GM21423 (cell line): Measurements from ENCODE around the gene FN3KRP.

Experiments
- ATAC-seq: cut with Tn5 transposase; IDR thresholded peaks from one replicate; pipeline ENCODE4 v1.9.1; 2021; ENCODE audit warnings: mild to moderate bottlenecking, moderate library complexity; ENCODE audit not compliant: unreplicated experiment

The FN3KRP gene, protein sequence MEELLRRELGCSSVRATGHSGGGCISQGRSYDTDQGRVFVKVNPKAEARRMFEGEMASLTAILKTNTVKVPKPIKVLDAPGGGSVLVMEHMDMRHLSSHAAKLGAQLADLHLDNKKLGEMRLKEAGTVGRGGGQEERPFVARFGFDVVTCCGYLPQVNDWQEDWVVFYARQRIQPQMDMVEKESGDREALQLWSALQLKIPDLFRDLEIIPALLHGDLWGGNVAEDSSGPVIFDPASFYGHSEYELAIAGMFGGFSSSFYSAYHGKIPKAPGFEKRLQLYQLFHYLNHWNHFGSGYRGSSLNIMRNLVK

DNA sequence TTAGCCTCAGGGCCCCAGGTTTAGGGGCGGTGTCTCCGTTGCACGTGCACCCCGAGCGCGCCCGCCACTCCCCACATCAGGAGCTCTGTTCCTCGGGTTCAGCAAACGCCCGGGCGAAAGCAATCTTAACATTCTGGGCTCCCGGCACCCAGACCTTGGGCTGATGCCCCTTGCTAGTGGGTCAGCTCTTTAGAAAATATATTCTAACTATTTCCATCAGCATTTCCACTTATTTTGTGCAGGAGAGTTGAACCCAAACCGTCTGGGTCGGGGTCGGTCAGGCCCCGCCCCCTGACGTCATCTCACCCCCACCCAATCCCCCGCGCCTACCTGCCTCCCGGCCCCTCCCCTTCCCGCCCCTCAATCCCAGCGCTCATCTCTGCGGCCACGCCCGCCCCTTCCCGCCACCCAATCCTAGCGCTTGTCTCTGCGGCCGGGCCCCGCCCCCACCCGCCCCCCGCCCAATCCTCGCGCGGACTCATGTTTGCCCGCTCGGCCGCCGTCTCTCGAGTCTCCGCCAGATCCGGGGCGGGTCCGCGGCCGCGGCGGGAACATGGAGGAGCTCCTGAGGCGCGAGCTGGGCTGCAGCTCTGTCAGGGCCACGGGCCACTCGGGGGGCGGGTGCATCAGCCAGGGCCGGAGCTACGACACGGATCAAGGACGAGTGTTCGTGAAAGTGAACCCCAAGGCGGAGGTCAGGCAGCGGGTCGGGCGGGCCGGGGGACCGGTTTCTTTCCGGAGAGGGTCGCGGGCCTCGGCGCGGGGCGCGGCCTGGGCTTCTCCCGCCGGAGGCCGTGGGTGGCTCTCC is at the start of gene FN3KRP:
Gene FN3KRP (plus strand): TSS at position 504 of the 808 bp plus-strand sequence. CDS start 50 bp downstream, at position 554.
- ATAC-seq = peak; percentile 81

- ATAC-seq = no peak
Measured at GRCh38 chr17:82666931-82667667, 49.4 kb upstream of the FN3KRP start.

- no peak for ATAC-seq
Measured at GRCh38 chr17:82667668-82668000, 48.9 kb upstream of the FN3KRP start.

DNA sequence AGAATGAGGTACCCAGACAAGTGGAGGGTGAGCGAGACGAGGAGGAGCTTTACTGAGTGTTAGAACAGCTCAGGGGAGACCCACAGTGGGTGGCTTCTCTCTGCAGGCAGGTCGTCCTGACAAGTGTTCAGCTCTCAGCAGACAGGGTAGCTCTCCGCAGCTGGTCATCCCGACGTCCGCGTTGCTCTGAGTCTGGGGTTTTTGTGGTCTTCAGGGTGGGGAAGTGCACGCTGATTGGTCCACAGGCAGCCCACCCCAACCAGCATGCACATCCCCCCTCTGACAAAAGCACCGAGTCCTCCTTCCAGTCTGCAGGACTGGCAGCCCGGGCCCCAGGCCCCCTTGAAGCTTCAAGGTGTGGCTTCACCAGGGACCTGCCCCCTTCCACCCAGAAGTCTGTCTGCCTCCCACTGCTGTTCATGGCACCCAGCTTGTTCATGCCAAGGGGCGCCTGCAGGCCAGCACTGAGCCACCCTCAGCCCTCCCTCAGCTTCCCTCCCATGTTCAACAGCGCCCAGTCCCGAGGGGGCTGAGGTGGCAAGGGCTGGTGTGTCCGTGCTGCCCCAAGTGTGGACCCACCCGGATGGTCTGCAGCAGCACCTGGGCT is 48.4 kb upstream of the FN3KRP start:
- no peak for ATAC-seq

GRCh38 chr17:82668631-82669099 is 47.8 kb upstream of the FN3KRP start:
- peak; percentile 65 for ATAC-seq

DNA sequence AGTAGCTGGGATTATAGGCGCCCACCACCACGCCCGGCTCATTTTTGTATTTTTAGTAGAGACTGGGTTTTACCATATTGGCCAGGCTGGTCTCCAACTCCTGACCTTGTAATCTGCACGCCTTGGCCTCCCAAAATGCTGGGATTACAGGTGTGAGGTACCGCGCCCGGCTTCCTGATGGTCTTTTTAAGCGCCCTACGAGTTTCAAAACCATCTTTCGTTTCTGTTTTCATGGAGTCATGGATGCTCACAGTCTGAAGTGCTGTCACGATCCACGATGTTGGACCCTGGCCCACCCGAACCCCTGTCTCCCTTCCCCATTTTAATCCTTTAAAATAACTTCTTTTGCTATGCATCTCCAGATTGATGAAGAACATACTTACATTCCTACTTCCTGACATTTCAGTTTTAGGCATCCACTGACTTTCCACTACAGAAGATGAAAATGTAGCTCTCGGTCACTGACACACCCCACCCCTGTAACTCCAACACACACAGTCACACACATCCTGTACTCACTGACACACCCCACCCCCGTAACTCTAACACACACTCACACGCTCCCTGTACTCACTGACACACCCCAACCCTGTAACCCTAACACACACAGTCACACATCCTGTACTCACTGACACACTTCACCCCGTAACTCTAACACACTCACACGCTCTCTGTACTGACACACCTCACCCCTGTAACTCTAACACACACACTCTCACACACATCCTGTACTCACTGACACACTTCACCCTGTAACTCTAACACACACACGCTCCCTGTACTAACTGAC is 45.6 kb upstream of the FN3KRP start:
- ATAC-seq = no peak

DNA sequence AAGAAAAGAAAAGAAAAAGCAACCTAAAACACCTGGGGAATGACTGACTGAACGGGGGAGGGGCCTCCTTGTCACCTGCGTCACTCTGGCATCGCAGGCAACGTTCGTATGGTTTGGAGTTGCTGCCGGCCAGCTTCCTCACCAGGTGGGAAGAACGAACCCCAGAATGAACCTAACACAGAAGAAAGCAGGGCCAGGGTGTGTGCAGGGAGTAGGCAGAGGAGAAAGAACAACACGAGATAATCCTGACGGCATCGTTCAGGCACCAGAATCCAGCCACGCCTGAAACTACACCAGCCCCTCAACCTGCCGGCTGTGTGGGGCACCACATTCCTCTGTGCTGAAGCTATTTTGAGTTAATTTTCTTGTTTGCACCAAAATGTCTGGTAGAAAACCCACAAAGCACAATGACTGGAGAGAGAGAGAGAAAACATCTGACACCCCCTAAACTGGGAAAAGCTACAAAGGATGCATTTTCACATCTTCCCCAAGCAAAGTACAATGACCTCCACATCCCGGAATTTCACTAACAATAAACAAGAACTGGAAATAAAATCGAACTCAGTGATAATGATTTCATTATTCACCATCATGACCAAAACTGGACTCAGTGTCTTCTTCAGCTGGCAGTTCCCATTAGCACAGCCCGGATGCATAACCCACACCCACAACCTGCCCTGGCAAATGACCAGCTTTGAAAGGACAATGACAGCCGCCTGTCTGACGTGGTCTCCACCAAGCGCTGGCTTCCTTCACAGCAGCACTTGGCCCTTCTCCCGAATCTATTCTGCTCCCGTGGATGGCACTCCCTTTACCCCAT is 41.6 kb upstream of the FN3KRP start:
- ATAC-seq = no peak

DNA sequence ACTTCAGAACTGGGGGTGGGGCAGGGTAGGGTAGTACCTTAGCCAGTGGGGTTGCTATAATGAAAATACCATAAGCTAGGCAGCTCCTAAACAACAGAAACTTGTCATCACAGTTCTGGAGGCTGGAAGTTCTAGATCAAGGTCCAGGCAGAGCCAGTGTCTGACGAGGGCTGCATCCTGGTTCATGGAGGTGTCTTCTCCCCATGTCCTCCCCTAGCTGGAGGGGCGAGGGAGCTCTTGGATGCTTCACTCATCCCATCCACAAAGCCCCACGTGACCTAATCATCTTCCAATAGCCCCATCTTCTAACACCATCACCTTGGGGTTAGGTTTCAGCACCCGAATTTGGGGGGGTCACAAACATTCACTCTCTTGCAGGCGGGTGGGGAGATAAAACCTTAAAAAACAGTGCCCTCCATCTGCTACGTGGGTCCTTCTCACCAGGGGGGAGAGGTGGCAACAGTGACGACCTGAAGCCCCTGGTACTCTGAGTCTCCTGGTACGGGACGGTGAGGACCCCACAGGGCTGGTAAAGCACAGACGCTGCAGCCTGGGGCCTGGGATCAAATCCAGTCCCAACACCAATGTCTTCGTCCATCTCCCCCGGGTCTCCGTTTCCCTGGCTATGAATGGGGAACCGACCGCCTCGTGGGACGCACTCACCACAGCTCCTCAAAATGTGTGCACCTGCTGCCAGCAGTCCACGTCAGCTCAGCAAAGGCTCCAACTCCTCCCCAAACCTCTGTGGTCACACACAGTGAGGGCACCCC is 40.8 kb upstream of the FN3KRP start:
- ATAC-seq = no peak

DNA sequence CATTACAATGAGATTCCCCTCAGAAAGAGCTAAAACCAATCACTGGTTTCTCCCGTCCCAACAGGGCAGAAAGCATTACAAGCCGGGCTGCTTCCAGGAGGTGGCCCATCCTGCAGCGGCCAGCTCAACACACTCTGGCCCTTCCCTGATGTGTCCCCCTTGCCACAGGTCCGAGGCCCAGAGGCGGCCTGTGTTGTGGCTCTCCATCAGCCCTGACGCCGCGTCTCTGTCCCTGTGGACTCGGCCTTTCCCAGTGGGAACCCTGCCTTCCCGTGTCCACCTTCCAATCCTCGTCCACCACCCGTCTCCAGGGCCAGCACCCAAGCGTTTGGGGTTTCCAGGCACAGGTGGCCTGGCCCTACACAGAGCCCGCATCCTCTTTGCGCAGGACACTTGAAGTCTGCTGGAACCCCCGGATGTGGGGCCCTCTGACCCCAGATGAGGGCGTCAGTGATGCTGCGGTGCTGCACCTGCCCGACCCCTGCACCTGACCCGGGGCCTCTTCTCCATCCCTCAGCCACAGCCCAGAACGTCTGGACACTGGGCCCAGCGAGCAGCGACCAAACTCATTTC is 39.1 kb upstream of the FN3KRP start:
- no peak for ATAC-seq

DNA sequence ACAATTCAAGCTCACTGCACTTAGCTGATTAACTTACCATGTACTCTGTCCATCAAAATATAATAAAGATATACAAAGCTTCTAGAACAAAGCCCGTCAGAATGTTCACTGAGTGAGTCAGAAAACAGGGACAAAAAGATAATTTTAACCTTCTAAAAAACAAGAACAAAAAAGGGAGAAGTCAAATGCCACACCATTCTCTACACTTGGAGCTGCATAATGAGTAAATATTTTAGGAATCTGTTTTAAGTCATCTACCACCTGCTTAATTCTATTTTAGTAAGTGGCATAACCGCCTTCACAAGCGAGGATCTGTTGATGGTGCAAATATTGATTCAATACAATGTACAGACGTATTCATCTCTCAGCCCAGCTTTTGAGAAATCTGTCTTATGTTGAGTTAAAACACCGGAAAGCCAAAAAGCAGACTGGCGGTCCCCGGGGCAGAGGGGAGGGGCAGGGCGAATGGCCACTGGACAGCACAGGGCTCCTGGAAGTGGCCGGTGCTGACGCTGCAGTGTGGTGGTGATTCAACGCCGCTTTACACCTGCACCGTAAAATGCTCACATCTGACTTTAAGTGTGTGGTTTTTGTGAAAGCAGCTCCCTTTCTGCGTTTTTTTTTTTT is 38.1 kb upstream of the FN3KRP start:
- no peak for ATAC-seq

- no peak for ATAC-seq
Measured at GRCh38 chr17:82679586-82680465, 36.7 kb upstream of the FN3KRP start.

DNA sequence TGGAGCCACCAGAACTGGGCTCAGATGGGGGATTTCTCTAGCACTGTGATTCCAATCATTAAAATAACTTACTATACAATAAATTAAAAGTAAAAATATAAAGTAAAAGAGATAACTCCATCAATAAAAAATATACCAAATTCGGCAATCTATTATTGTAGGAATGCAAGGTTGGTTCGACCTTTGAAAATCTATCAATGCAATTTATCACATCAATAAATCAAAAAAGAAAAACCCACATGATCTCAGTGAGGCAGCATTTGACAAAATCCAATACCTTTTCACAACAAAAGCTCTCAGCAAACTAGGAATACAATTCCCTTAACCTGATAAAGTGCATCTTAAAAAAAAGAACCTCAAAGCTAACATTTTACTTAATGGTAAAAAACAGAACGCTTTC is 35.0 kb upstream of the FN3KRP start:
- ATAC-seq = no peak

DNA sequence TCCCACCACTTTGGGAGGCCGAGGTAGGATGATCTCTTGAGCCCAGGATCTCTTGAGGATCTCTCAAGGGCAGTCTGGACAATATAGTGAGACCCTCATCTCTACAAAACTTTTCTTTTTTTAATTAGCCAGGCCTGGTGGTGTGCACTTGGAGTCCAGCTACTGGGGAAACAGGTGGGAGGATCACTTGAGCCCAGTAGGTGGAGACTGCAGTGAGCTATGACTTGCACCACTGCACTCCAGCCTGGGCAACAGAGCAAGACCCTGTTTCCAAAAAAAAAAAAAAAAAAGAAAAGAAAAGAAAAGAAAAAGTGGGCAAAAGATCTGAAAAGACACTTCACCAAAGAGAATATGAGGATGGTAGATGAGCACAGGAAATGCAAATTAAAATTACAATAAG is 33.0 kb upstream of the FN3KRP start:
- no peak for ATAC-seq

GRCh38 chr17:82684228-82684841 is 32.2 kb upstream of the FN3KRP start:
- peak; percentile 74 for ATAC-seq

DNA sequence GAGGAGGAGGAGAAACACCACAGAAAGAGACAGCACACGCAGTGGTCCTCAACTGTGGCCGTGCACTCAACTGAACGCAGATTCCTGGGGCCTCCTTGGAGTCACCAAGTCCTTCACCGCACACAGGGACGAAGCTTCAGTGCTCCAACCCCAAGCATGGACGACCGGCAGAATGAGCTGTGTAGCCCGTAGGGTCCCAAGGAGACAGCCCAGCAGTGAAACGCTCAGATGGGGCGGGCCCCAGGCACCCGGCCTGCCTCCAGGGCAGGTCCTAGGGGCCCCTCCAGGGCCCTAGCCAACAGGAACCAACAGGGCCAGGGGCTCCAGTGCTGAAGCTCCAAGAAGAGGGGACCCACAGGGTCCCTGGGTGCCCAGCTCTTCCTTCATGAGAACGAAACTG is 31.2 kb upstream of the FN3KRP start:
- ATAC-seq = no peak
